HepG2 (cell line): ENCODE measurements around the gene CACNG8. TPM values are rescaled to one million over a fixed set of nuclear protein-coding genes. Genes with fewer than 3 reads are reported as not detected.

Source experiments
- BHLHE40 ChIP-seq: IDR thresholded peaks from 2 replicates; pipeline ENCODE4 v1.6.1; 2011; ENCODE audit warnings: low read length, improper control_type of control experiment
- EHMT2 ChIP-seq: fragments of 200-600 bp; sonication (generic); IDR thresholded peaks from 2 replicates; pipeline ENCODE4 v1.7.0; 2017; ENCODE audit warnings: antibody characterized with exemption, low read depth, low read length, borderline replicate concordance
- HOXA9 ChIP-seq: sonication (generic); formaldehyde crosslinking; IDR thresholded peaks from 2 replicates; pipeline ENCODE4 v1.8.1; 2022; ENCODE audit warnings: missing genetic modification reagents, mild to moderate bottlenecking, moderate library complexity, borderline replicate concordance
- KLF11 ChIP-seq: IDR thresholded peaks from 2 replicates; pipeline ENCODE4 v1.6.1; 2016; ENCODE audit warnings: missing compliant biosample characterization
- KLF16 ChIP-seq, 2 experiments: sonication (generic) in 1 of 2; formaldehyde crosslinking in 1 of 2; IDR thresholded peaks; 2 replicates each; pipeline versions ENCODE4 v1.6.1 to v1.8.0; 2016 to 2023; ENCODE audit warnings: missing genetic modification reagents in 2 of 2, missing compliant biosample characterization in 1 of 2
- KMT2B ChIP-seq: IDR thresholded peaks from 2 replicates; pipeline ENCODE4 v1.6.1; 2016; ENCODE audit warnings: missing genetic modification reagents, missing compliant biosample characterization
- MIER2 ChIP-seq: IDR thresholded peaks from 2 replicates; pipeline ENCODE4 v1.6.1; 2016; ENCODE audit warnings: missing biosample characterization, missing genetic modification reagents
- NPAS2 ChIP-seq: sonication (generic); formaldehyde crosslinking; IDR thresholded peaks from 2 replicates; pipeline ENCODE4 v1.8.0; 2022; ENCODE audit warnings: mild to moderate bottlenecking, missing genetic modification reagents, borderline replicate concordance
- SAP130 ChIP-seq: IDR thresholded peaks from 2 replicates; pipeline ENCODE4 v1.6.1; 2016; ENCODE audit warnings: low read depth
- TCF12 ChIP-seq, 2 experiments: fragments of 450-650 bp in 1 of 2; sonication (generic) in 1 of 2; formaldehyde crosslinking in 1 of 2; IDR thresholded peaks; 2 replicates each; pipeline versions ENCODE4 v1.6.1 to v1.8.0; 2017 to 2022; ENCODE audit warnings: antibody characterized with exemption in 1 of 2, mild to moderate bottlenecking in 1 of 2, missing genetic modification reagents in 1 of 2, moderate library complexity in 1 of 2
- ZBTB7B ChIP-seq: sonication (generic); formaldehyde crosslinking; IDR thresholded peaks from 2 replicates; pipeline ENCODE4 v1.4.0; 2020; ENCODE audit warnings: missing genetic modification reagents
- ZFP62 ChIP-seq: sonication (generic); formaldehyde crosslinking; IDR thresholded peaks from 2 replicates; pipeline ENCODE4 v1.4.0; 2020; ENCODE audit warnings: missing genetic modification reagents
- ZNF441 ChIP-seq: sonication (generic); formaldehyde crosslinking; IDR thresholded peaks from 2 replicates; pipeline ENCODE4 v1.7.0; 2021; ENCODE audit warnings: missing genetic modification reagents, borderline replicate concordance
- ZNF598 ChIP-seq: sonication (generic); formaldehyde crosslinking; IDR thresholded peaks from 2 replicates; pipeline ENCODE4 v1.5.1; 2020; ENCODE audit warnings: mild to moderate bottlenecking, missing genetic modification reagents, borderline replicate concordance
- ZNF607 ChIP-seq: sonication (generic); formaldehyde crosslinking; IDR thresholded peaks from 2 replicates; pipeline ENCODE4 v1.5.1; 2020; ENCODE audit warnings: missing genetic modification reagents, mild to moderate bottlenecking, borderline replicate concordance
- ZNF616 ChIP-seq: sonication (generic); formaldehyde crosslinking; IDR thresholded peaks from 2 replicates; pipeline ENCODE4 v1.5.0; 2020; ENCODE audit warnings: low read depth, mild to moderate bottlenecking, missing genetic modification reagents
- ZNF670 ChIP-seq: sonication (generic); formaldehyde crosslinking; IDR thresholded peaks from 2 replicates; pipeline ENCODE4 v1.8.0; 2022; ENCODE audit warnings: mild to moderate bottlenecking, missing genetic modification reagents, borderline replicate concordance
- ZNF781 ChIP-seq: sonication (generic); formaldehyde crosslinking; IDR thresholded peaks from 2 replicates; pipeline ENCODE4 v1.5.1; 2020; ENCODE audit warnings: borderline replicate concordance, mild to moderate bottlenecking, missing genetic modification reagents; ENCODE audit errors: not compliant biosample characterization
- polyA plus RNA-seq, 8 experiments: library from polyadenylated mRNA; depleted of rRNA in 3 of 8; stranded (reverse) in 7 of 8; unstranded in 1 of 8; fragments of >200 nt; fragmentation: Illumina TruSeq in 4 of 8; extraction: Trizol in 4 of 8; gene quantifications; 2 replicates each; pipeline versions ENCODE4 v1.2.1 to v1.2.3, GENCODE V29; 2011 to 2016; ENCODE audit warnings: low read depth in 4 of 8, missing spikeins in 1 of 8, mixed read lengths in 1 of 8; ENCODE audit not compliant: insufficient read depth in 1 of 8
- total RNA-seq, 5 experiments: library from RNA; depleted of rRNA; stranded (reverse); fragments of >200 nt; fragmentation: Illumina TruSeq; extraction: Trizol; gene quantifications; 2 replicates each; pipeline ENCODE4 v1.2.3, GENCODE V29; 2016; ENCODE audit warnings: low read depth in 1 of 5
- TF ChIP-seq, protein P1 (sequence below): IDR thresholded peaks from 2 replicates; pipeline ENCODE4 v1.6.1; 2016; ENCODE audit warnings: low read depth
- TF ChIP-seq, protein P2 (sequence below): IDR thresholded peaks from 2 replicates; pipeline ENCODE4 v1.4.0; 2020; ENCODE audit warnings: mild to moderate bottlenecking, missing genetic modification reagents
- TF ChIP-seq, protein P3 (sequence below): sonication (generic); formaldehyde crosslinking; IDR thresholded peaks from 2 replicates; pipeline ENCODE4; 2020; ENCODE audit warnings: missing genetic modification reagents, mild to moderate bottlenecking, borderline replicate concordance

Gene CACNG8
- total and polyA plus RNA-seq, 2 of the 13 experiments (the other 11 are each of a cell fraction or from before 2014, with no cell fraction given): not detected

DNA sequence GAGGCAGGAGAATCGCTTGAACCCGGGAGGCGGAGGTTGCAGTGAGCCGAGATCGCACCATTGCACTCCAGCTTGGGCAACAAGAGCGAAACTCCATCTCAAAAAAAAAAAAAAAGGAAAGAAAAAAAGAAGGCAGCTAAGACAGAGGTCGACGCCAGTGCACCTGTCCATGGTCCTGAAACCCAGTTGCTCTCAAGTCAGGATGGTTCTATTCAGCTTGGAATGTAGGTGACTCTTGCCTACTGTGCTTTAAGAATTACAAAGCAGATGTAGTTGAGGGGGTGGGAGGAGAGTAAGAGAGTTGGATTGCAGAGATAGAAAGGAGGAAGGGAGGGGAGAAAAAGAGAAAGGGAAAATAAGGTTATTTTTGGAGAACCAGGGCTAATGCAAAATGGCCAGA, 35.0 kb upstream of the CACNG8 start (continued):
- TF ChIP-seq ZNF598 (no peak), ZNF670 (no peak), EHMT2 (peak; percentile 93), NPAS2 (CRISPR knock-in tag) (no peak), TCF12 (IDR thresholded peaks at IDR 0.05) (no peak), TCF12 (CRISPR knock-in tag; IDR thresholded peaks at IDR 0.05) (no peak), KLF11 (CRISPR knock-in tag) (0 out of 2 replicates have a peak, but pooled peaks have one; percentile 42), KMT2B (0 out of 2 replicates have a peak, but pooled peaks have one; percentile 37), MIER2 (CRISPR knock-in tag) (peak; percentile 97), SAP130 (CRISPR knock-in tag) (peak; percentile 22; the same call in 1 of the 2 replicates), ZFP62 (CRISPR knock-in tag) (no peak), KLF16 (CRISPR knock-in tag; IDR thresholded peaks at IDR 0.05) (0 out of 4 replicates have a peak, but pooled peaks of 1 of the 2 experiments have one; percentile 54), BHLHE40 (no peak), HOXA9 (CRISPR knock-in tag) (no peak), ZNF616 (no peak), ZBTB7B (CRISPR knock-in tag) (no peak), ZNF441 (CRISPR knock-in tag) (peak; percentile 57; the same call in 1 of the 2 replicates), ZNF781 (CRISPR knock-in tag) (peak; percentile 43), ZNF607 (CRISPR knock-in tag) (no peak)
- TF ChIP-seq, protein P1, sequence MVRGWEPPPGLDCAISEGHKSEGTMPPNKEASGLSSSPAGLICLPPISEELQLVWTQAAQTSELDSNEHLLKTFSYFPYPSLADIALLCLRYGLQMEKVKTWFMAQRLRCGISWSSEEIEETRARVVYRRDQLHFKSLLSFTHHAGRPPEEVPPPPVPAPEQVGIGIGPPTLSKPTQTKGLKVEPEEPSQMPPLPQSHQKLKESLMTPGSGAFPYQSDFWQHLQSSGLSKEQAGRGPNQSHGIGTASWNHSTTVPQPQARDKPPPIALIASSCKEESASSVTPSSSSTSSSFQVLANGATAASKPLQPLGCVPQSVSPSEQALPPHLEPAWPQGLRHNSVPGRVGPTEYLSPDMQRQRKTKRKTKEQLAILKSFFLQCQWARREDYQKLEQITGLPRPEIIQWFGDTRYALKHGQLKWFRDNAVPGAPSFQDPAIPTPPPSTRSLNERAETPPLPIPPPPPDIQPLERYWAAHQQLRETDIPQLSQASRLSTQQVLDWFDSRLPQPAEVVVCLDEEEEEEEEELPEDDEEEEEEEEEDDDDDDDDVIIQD (CRISPR knock-in tag): 0 out of 2 replicates have a peak, but pooled peaks have one; percentile 15
- TF ChIP-seq, protein P2, sequence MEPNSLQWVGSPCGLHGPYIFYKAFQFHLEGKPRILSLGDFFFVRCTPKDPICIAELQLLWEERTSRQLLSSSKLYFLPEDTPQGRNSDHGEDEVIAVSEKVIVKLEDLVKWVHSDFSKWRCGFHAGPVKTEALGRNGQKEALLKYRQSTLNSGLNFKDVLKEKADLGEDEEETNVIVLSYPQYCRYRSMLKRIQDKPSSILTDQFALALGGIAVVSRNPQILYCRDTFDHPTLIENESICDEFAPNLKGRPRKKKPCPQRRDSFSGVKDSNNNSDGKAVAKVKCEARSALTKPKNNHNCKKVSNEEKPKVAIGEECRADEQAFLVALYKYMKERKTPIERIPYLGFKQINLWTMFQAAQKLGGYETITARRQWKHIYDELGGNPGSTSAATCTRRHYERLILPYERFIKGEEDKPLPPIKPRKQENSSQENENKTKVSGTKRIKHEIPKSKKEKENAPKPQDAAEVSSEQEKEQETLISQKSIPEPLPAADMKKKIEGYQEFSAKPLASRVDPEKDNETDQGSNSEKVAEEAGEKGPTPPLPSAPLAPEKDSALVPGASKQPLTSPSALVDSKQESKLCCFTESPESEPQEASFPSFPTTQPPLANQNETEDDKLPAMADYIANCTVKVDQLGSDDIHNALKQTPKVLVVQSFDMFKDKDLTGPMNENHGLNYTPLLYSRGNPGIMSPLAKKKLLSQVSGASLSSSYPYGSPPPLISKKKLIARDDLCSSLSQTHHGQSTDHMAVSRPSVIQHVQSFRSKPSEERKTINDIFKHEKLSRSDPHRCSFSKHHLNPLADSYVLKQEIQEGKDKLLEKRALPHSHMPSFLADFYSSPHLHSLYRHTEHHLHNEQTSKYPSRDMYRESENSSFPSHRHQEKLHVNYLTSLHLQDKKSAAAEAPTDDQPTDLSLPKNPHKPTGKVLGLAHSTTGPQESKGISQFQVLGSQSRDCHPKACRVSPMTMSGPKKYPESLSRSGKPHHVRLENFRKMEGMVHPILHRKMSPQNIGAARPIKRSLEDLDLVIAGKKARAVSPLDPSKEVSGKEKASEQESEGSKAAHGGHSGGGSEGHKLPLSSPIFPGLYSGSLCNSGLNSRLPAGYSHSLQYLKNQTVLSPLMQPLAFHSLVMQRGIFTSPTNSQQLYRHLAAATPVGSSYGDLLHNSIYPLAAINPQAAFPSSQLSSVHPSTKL (CRISPR knock-in tag): peak; percentile 11; the same call in 1 of the 2 replicates
- TF ChIP-seq, protein P3, sequence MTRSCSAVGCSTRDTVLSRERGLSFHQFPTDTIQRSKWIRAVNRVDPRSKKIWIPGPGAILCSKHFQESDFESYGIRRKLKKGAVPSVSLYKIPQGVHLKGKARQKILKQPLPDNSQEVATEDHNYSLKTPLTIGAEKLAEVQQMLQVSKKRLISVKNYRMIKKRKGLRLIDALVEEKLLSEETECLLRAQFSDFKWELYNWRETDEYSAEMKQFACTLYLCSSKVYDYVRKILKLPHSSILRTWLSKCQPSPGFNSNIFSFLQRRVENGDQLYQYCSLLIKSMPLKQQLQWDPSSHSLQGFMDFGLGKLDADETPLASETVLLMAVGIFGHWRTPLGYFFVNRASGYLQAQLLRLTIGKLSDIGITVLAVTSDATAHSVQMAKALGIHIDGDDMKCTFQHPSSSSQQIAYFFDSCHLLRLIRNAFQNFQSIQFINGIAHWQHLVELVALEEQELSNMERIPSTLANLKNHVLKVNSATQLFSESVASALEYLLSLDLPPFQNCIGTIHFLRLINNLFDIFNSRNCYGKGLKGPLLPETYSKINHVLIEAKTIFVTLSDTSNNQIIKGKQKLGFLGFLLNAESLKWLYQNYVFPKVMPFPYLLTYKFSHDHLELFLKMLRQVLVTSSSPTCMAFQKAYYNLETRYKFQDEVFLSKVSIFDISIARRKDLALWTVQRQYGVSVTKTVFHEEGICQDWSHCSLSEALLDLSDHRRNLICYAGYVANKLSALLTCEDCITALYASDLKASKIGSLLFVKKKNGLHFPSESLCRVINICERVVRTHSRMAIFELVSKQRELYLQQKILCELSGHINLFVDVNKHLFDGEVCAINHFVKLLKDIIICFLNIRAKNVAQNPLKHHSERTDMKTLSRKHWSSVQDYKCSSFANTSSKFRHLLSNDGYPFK: no peak
